SK-N-SH treated with all-trans-retinoic acid at 6 μM for 48 hours (cell line): Measurements from ENCODE around the gene TNS4.

Experiments used
- ATAC-seq: fragments of 200-7000 bp; cut with Tn5 transposase; 3 replicates; pipeline ENCODE4 v1.9.1; 2020; ENCODE audit warnings: mild to moderate bottlenecking, moderate library complexity
- ARNTL ChIP-seq: fragments of 450-650 bp; formaldehyde crosslinking; IDR thresholded peaks from 2 replicates; pipeline ENCODE4 v1.5.0; 2020; ENCODE audit warnings: low read depth, mild to moderate bottlenecking, moderate library complexity, borderline replicate concordance
- BACH2 ChIP-seq: fragments of 250-450 bp; sonication (Bioruptor Pico); IDR thresholded peaks from 2 replicates; pipeline ENCODE4 v1.9.0; 2021; ENCODE audit warnings: mild to moderate bottlenecking, borderline replicate concordance
- CREB5 ChIP-seq: fragments of 250-450 bp; sonication (Bioruptor Pico); IDR thresholded peaks from 2 replicates; pipeline ENCODE4 v1.5.1; 2020; ENCODE audit warnings: low read depth, mild to moderate bottlenecking, moderate library complexity
- CSDC2 ChIP-seq: fragments of 250-450 bp; sonication (Bioruptor Pico); IDR thresholded peaks from 2 replicates; pipeline ENCODE4 v1.5.0; 2020; ENCODE audit warnings: mild to moderate bottlenecking, moderate library complexity
- CSRNP3 ChIP-seq: fragments of 250-450 bp; sonication (Bioruptor Pico); IDR thresholded peaks from 2 replicates; pipeline ENCODE4 v1.5.1; 2021; ENCODE audit warnings: mild to moderate bottlenecking, moderate library complexity
- ESRRG ChIP-seq: fragments of 250-450 bp; sonication (Bioruptor Pico); IDR thresholded peaks from 2 replicates; pipeline ENCODE4 v1.6.1; 2021; ENCODE audit warnings: mild to moderate bottlenecking
- GLIS3 ChIP-seq: fragments of 250-450 bp; sonication (Bioruptor Pico); IDR thresholded peaks from 2 replicates; pipeline ENCODE4 v1.5.0; 2020; ENCODE audit warnings: mild to moderate bottlenecking, moderate library complexity
- ISL1 ChIP-seq: fragments of 250-450 bp; sonication (Bioruptor Pico); IDR thresholded peaks from 2 replicates; pipeline ENCODE4 v2.1.2; 2022; ENCODE audit warnings: mild to moderate bottlenecking, moderate library complexity
- OSR1 ChIP-seq: fragments of 250-450 bp; sonication (Bioruptor Pico); IDR thresholded peaks from 2 replicates; pipeline ENCODE4 v1.8.0; 2022; ENCODE audit warnings: moderate library complexity, mild to moderate bottlenecking, inconsistent platforms
- PATZ1 ChIP-seq: fragments of 250-450 bp; sonication (Bioruptor Pico); IDR thresholded peaks from 2 replicates; pipeline ENCODE4 v1.8.0; 2020; ENCODE audit warnings: mild to moderate bottlenecking, moderate library complexity, borderline replicate concordance
- POU6F1 ChIP-seq: fragments of 250-450 bp; sonication (Bioruptor Pico); IDR thresholded peaks from 2 replicates; pipeline ENCODE4 v1.8.0; 2021; ENCODE audit warnings: low read depth, mild to moderate bottlenecking, moderate library complexity, borderline replicate concordance
- PPARA ChIP-seq: fragments of 250-450 bp; sonication (Bioruptor Pico); IDR thresholded peaks from 2 replicates; pipeline ENCODE4 v1.5.0; 2020; ENCODE audit warnings: mild to moderate bottlenecking, borderline replicate concordance
- RARB ChIP-seq: fragments of 250-450 bp; sonication (Bioruptor Pico); IDR thresholded peaks from 2 replicates; pipeline ENCODE4 v1.8.0; 2021; ENCODE audit warnings: mild to moderate bottlenecking, moderate library complexity
- SNAI2 ChIP-seq: fragments of 250-450 bp; sonication (Bioruptor Pico); IDR thresholded peaks from 2 replicates; pipeline ENCODE4 v1.5.0; 2020; ENCODE audit warnings: mild to moderate bottlenecking, moderate library complexity
- TCF4 ChIP-seq: fragments of 250-450 bp; sonication (Bioruptor Pico); IDR thresholded peaks from 2 replicates; pipeline ENCODE4 v1.8.0; 2021; ENCODE audit warnings: mild to moderate bottlenecking, moderate library complexity, borderline replicate concordance
- TOX ChIP-seq: fragments of 250-450 bp; sonication (Bioruptor Pico); IDR thresholded peaks from 2 replicates; pipeline ENCODE4 v1.8.0; 2021; ENCODE audit warnings: mild to moderate bottlenecking, moderate library complexity, borderline replicate concordance
- ZC3H10 ChIP-seq: fragments of 250-450 bp; sonication (Bioruptor Pico); IDR thresholded peaks from 2 replicates; pipeline ENCODE4 v1.5.1; 2021; ENCODE audit warnings: mild to moderate bottlenecking, moderate library complexity
- ZFP3 ChIP-seq: fragments of 250-450 bp; sonication (Bioruptor Pico); IDR thresholded peaks from 2 replicates; pipeline ENCODE4 v1.5.0; 2020; ENCODE audit warnings: mild to moderate bottlenecking, moderate library complexity
- ZFP30 ChIP-seq: fragments of 450-650 bp; formaldehyde crosslinking; IDR thresholded peaks from 2 replicates; pipeline ENCODE4 v1.5.0; 2022; ENCODE audit warnings: mild to moderate bottlenecking, moderate library complexity
- ZNF565 ChIP-seq: fragments of 450-650 bp; formaldehyde crosslinking; conservative IDR thresholded peaks from 2 replicates; pipeline ENCODE4 v1.5.0; 2020; ENCODE audit warnings: low read depth, mild to moderate bottlenecking, moderate library complexity
- ZNF70 ChIP-seq: fragments of 450-650 bp; formaldehyde crosslinking; IDR thresholded peaks from 2 replicates; pipeline ENCODE4 v1.5.0; 2020; ENCODE audit warnings: mild to moderate bottlenecking, moderate library complexity
- ZNF8 ChIP-seq: fragments of 450-650 bp; formaldehyde crosslinking; IDR thresholded peaks from 2 replicates; pipeline ENCODE4 v1.5.0; 2020; ENCODE audit warnings: mild to moderate bottlenecking, moderate library complexity

Gene TNS4

GRCh38 chr17:40518401-40519088 is 17.1 kb upstream of the TNS4 start (continued):
- TF ChIP-seq ARNTL (no peak), ZC3H10 (CRISPR knock-in tag) (no peak)

GRCh38 chr17:40517981-40518380 is 16.6 kb upstream of the TNS4 start:
- no peak for ATAC-seq
- TF ChIP-seq ESRRG: no peak
- no peak for TF ChIP-seq TOX (CRISPR knock-in tag)
- no peak for TF ChIP-seq SNAI2 (CRISPR knock-in tag)
- TF ChIP-seq ZFP30 (CRISPR knock-in tag): no peak
- no peak for TF ChIP-seq ZFP3
- no peak for TF ChIP-seq ISL1 (CRISPR knock-in tag)
- TF ChIP-seq CREB5 (CRISPR knock-in tag): no peak
- TF ChIP-seq ZC3H10 (CRISPR knock-in tag): no peak
- TF ChIP-seq CSDC2 (CRISPR knock-in tag): no peak
- TF ChIP-seq RARB: no peak

- no peak for ATAC-seq
- TF ChIP-seq BACH2 (CRISPR knock-in tag): no peak
- TF ChIP-seq ZNF8 (CRISPR knock-in tag): no peak
- no peak for TF ChIP-seq PPARA (CRISPR knock-in tag)
- no peak for TF ChIP-seq RARB
- TF ChIP-seq ESRRG: no peak
- TF ChIP-seq PATZ1 (CRISPR knock-in tag): no peak
- TF ChIP-seq ARNTL: no peak
- no peak for TF ChIP-seq CREB5 (CRISPR knock-in tag)
- TF ChIP-seq OSR1 (CRISPR knock-in tag): no peak
- no peak for TF ChIP-seq POU6F1 (CRISPR knock-in tag)
- no peak for TF ChIP-seq ZNF70 (CRISPR knock-in tag)
- TF ChIP-seq ZNF565: no peak
- TF ChIP-seq GLIS3: no peak
- no peak for TF ChIP-seq ZFP3
Observed at GRCh38 chr17:40517286-40517662, 15.9 kb upstream of the TNS4 start.

GRCh38 chr17:40516581-40517285 is 15.3 kb upstream of the TNS4 start:
- TF ChIP-seq OSR1 (CRISPR knock-in tag): no peak
- no peak for TF ChIP-seq SNAI2 (CRISPR knock-in tag)
- TF ChIP-seq ZFP30 (CRISPR knock-in tag): no peak
- no peak for TF ChIP-seq ZC3H10 (CRISPR knock-in tag)
- no peak for TF ChIP-seq ESRRG
- TF ChIP-seq RARB: no peak
- no peak for TF ChIP-seq ZNF565
- no peak for TF ChIP-seq ISL1 (CRISPR knock-in tag)
- TF ChIP-seq ZNF8 (CRISPR knock-in tag): no peak
- TF ChIP-seq PPARA (CRISPR knock-in tag): no peak
- TF ChIP-seq ZNF70 (CRISPR knock-in tag): no peak
- TF ChIP-seq BACH2 (CRISPR knock-in tag): no peak
- TF ChIP-seq CSRNP3 (CRISPR knock-in tag): no peak
- TF ChIP-seq TCF4 (CRISPR knock-in tag): no peak
- peak; percentile 32 for ATAC-seq
